SK-N-MC (cell line): ENCODE results near the gene UBE3C.

ENCODE experiments used
- EZH2 ChIP-seq: fragments of 200-600 bp; sonication (generic); IDR thresholded peaks from one replicate; pipeline ENCODE4 v1.6.1; 2017; ENCODE audit warnings: antibody characterized with exemption
- FOXP2 ChIP-seq: optimal IDR thresholded peaks from 2 replicates; pipeline ENCODE3; 2011; ENCODE audit warnings: mild to moderate bottlenecking, moderate library complexity; ENCODE audit not compliant: insufficient read depth; ENCODE audit errors: extremely low read length, control extremely low read depth
- POLR2AphosphoS5 ChIP-seq: IDR thresholded peaks from 2 replicates; pipeline ENCODE4 v1.6.1; 2012; ENCODE audit warnings: mild to moderate bottlenecking, low read depth, low read length, borderline replicate concordance

- no peak for TF ChIP-seq EZH2
- TF ChIP-seq POLR2AphosphoS5: no peak
- no peak for TF ChIP-seq FOXP2
Measured at GRCh38 chr7:157151626-157152339, 13.1 kb downstream of the UBE3C start.
